Rectal smooth muscle tissue (tissue), 1 donor: ENCODE data around the gene NR1D1.
A peak's percentile ranks its signal among the peaks of the same experiment; 100 is the strongest.

Source experiments
- H3K27ac ChIP-seq: one replicate; pipeline ENCODE4 v1.7.0; 2013; ENCODE audit warnings: low read depth, low read length, inconsistent platforms
- H3K27me3 ChIP-seq: one replicate; pipeline ENCODE4 v1.7.0; 2013; ENCODE audit warnings: low read length; ENCODE audit not compliant: control insufficient read depth, insufficient read depth
- H3K36me3 ChIP-seq: one replicate; pipeline ENCODE4 v1.7.0; 2013; ENCODE audit warnings: low read length; ENCODE audit not compliant: control insufficient read depth, insufficient read depth
- H3K4me1 ChIP-seq: one replicate; pipeline ENCODE4 v1.7.0; 2013; ENCODE audit warnings: low read length; ENCODE audit not compliant: control insufficient read depth, insufficient read depth
- H3K4me3 ChIP-seq: one replicate; pipeline ENCODE4 v1.7.0; 2013; ENCODE audit warnings: low read length
- H3K9ac ChIP-seq: one replicate; pipeline ENCODE4 v1.7.0; 2013; ENCODE audit warnings: low read length

The NR1D1 gene

GRCh38 chr17:40122136-40122998 lies 22.0 kb upstream of the NR1D1 start:
- Histone ChIP-seq H3K27ac (peak overlapping the region; percentile 94), H3K4me1 (peaks cover 9% of the 10 kb centered on the region), H3K36me3 (peaks cover 9% of the 10 kb centered on the region), H3K9ac (peak overlapping the region; percentile 50), H3K27me3 (no peaks in the 10 kb centered on the region), H3K4me3 (peak overlapping the region; percentile 92)

GRCh38 chr17:40121181-40122135 lies 21.1 kb upstream of the NR1D1 start, which contains the start of gene MSL1:
MSL1 (plus strand) TSS chr17:40121971; CDS start chr17:40122613, 642 bp downstream.
- H3K27ac ChIP-seq = peak within 1 kb of the TSS; percentile 94
- no peaks in the 10 kb centered on the region for H3K27me3 ChIP-seq
- H3K4me1 ChIP-seq = peaks cover 9% of the 10 kb centered on the region
- peak within 1 kb of the TSS; percentile 92 for H3K4me3 ChIP-seq
- H3K36me3 ChIP-seq = peaks cover 5% of the 10 kb centered on the region
- H3K9ac ChIP-seq = peak within 1 kb of the TSS; percentile 78

GRCh38 chr17:40115101-40115436 lies 14.7 kb upstream of the NR1D1 start:
- Histone ChIP-seq H3K27me3 (no peaks in the 10 kb centered on the region), H3K36me3 (no peaks in the 10 kb centered on the region), H3K27ac (no peak overlapping the region), H3K4me3 (no peak overlapping the region), H3K4me1 (peaks cover 38% of the 10 kb centered on the region), H3K9ac (no peak overlapping the region)

- Histone ChIP-seq H3K4me1 (peaks cover 49% of the 10 kb centered on the region), H3K27ac (peak overlapping the region; percentile 94), H3K36me3 (no peaks in the 10 kb centered on the region), H3K4me3 (peak overlapping the region; percentile 60), H3K9ac (no peak overlapping the region), H3K27me3 (no peaks in the 10 kb centered on the region)
Observed at GRCh38 chr17:40113907-40114245, 13.5 kb upstream of the NR1D1 start.

GRCh38 chr17:40113110-40113906 lies 12.9 kb upstream of the NR1D1 start:
- H3K4me3 ChIP-seq = peak overlapping the region; percentile 60
- H3K4me1 ChIP-seq = peaks cover 50% of the 10 kb centered on the region
- H3K27me3 ChIP-seq = no peaks in the 10 kb centered on the region
- H3K36me3 ChIP-seq = no peaks in the 10 kb centered on the region
- peak overlapping the region; percentile 94 for H3K27ac ChIP-seq
- no peak overlapping the region for H3K9ac ChIP-seq

GRCh38 chr17:40112718-40113109 lies 12.3 kb upstream of the NR1D1 start:
- H3K4me1 ChIP-seq = peaks cover 54% of the 10 kb centered on the region
- H3K36me3 ChIP-seq = no peaks in the 10 kb centered on the region
- H3K27me3 ChIP-seq = no peaks in the 10 kb centered on the region
- H3K27ac ChIP-seq = peak overlapping the region; percentile 94
- H3K4me3 ChIP-seq = peak overlapping the region; percentile 1
- H3K9ac ChIP-seq = no peak overlapping the region

GRCh38 chr17:40112191-40112711 lies 11.9 kb upstream of the NR1D1 start:
- no peaks in the 10 kb centered on the region for H3K36me3 ChIP-seq
- peaks cover 59% of the 10 kb centered on the region for H3K4me1 ChIP-seq
- H3K4me3 ChIP-seq = peak overlapping the region; percentile 1
- H3K27me3 ChIP-seq = no peaks in the 10 kb centered on the region
- H3K9ac ChIP-seq = no peak overlapping the region
- H3K27ac ChIP-seq = peak overlapping the region; percentile 94

GRCh38 chr17:40111221-40112128 lies 11.1 kb upstream of the NR1D1 start:
- peaks cover 67% of the 10 kb centered on the region for H3K4me1 ChIP-seq
- no peaks in the 10 kb centered on the region for H3K27me3 ChIP-seq
- H3K4me3 ChIP-seq = peak overlapping the region; percentile 25
- H3K9ac ChIP-seq = no peak overlapping the region
- H3K36me3 ChIP-seq = no peaks in the 10 kb centered on the region
- peak overlapping the region; percentile 94 for H3K27ac ChIP-seq

GRCh38 chr17:40110026-40110845 lies 9.8 kb upstream of the NR1D1 start:
- no peaks in the 10 kb centered on the region for H3K36me3 ChIP-seq
- no peak overlapping the region for H3K9ac ChIP-seq
- peaks cover 79% of the 10 kb centered on the region for H3K4me1 ChIP-seq
- H3K4me3 ChIP-seq = no peak overlapping the region
- H3K27me3 ChIP-seq = no peaks in the 10 kb centered on the region
- peak overlapping the region; percentile 94 for H3K27ac ChIP-seq

- no peak overlapping the region for H3K9ac ChIP-seq
- no peaks in the 10 kb centered on the region for H3K36me3 ChIP-seq
- no peaks in the 10 kb centered on the region for H3K27me3 ChIP-seq
- peaks cover 86% of the 10 kb centered on the region for H3K4me1 ChIP-seq
- peak overlapping the region; percentile 94 for H3K27ac ChIP-seq
- no peak overlapping the region for H3K4me3 ChIP-seq
Observed at GRCh38 chr17:40108970-40109824, 8.8 kb upstream of the NR1D1 start.
